Bronchial epithelial cell (primary cell): ENCODE measurements around the gene PSMG3. TPM values are rescaled to one million over a fixed set of nuclear protein-coding genes. Genes with fewer than 3 reads are reported as not detected.

Source experiments
- DNase-seq: peaks from one replicate; pipeline ENCODE4 v3.0.0-alpha.2; 2010; ENCODE audit warnings: low read depth
- FAIRE-seq: peaks from 2 replicates; lab custom pipeline; 2011; peaks lifted over from hg19 to GRCh38; lab: Jason Lieb, UNC
- H3K27me3 ChIP-seq: 2 replicates; pipeline ENCODE4 v1.5.1; 2011; ENCODE audit warnings: low read length; ENCODE audit not compliant: control insufficient read depth, insufficient read depth
- H3K36me3 ChIP-seq: 2 replicates; pipeline ENCODE4 v1.5.1; 2011; ENCODE audit warnings: low read length; ENCODE audit not compliant: control insufficient read depth, insufficient read depth
- H3K4me3 ChIP-seq: 2 replicates; pipeline ENCODE4 v1.5.1; 2011; ENCODE audit warnings: mild to moderate bottlenecking, low read depth, low read length, control low read depth
- total RNA-seq: library from RNA; depleted of rRNA; stranded (reverse); fragments of >200 nt; gene quantifications from 2 replicates; pipeline ENCODE4 v1.2.1, GENCODE V29; 2014
- TF ChIP-seq, protein P1 (sequence below): IDR thresholded peaks from 2 replicates; pipeline ENCODE4 v1.5.1; 2011; ENCODE audit warnings: mild to moderate bottlenecking, moderate library complexity, low read length, control low read depth, inconsistent platforms; ENCODE audit not compliant: insufficient read depth, severe bottlenecking

The PSMG3 gene
- total RNA-seq, 1 donor from 2014 or later = 50.8 TPM

DNA sequence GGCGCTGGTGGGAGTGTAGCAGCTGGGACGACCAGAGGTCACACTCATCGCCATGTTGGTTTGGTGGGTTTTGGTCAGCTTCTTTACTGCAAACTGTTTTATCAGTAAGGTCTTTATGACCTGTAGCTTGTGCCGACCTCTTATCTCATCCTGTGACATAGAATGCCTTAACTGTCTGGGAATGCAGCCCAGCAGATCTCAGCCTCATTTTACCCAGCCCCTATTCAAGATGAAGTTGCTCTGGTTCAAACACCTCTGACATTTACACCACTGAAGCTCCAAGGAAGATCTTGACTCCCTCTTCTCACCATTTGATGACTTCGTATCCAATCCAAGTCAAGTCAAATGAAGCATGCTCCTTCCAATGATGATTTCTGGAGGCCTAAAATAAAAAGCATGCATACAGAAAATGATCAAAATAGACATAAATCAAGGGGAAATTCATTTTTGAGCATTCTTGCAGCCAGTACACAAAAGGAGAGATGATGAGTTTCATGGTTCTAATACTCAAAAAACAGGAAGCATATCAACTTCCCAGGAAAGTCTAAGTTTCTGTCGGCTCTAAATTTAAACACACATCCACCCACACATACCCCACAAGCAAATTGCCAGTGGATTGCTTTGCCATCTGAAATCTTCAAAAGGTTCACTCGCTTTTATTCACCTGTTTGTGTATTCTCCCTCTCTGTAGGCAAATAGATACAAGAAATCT lies 2.4 kb upstream of the PSMG3 start:
- no peaks in the 10 kb centered on the region for H3K27me3 ChIP-seq
- peaks cover 2% of the 10 kb centered on the region for H3K36me3 ChIP-seq
- no peak overlapping the region for H3K4me3 ChIP-seq
- FAIRE-seq (no peak), DNase-seq (no peak)
- TF ChIP-seq, protein P1, sequence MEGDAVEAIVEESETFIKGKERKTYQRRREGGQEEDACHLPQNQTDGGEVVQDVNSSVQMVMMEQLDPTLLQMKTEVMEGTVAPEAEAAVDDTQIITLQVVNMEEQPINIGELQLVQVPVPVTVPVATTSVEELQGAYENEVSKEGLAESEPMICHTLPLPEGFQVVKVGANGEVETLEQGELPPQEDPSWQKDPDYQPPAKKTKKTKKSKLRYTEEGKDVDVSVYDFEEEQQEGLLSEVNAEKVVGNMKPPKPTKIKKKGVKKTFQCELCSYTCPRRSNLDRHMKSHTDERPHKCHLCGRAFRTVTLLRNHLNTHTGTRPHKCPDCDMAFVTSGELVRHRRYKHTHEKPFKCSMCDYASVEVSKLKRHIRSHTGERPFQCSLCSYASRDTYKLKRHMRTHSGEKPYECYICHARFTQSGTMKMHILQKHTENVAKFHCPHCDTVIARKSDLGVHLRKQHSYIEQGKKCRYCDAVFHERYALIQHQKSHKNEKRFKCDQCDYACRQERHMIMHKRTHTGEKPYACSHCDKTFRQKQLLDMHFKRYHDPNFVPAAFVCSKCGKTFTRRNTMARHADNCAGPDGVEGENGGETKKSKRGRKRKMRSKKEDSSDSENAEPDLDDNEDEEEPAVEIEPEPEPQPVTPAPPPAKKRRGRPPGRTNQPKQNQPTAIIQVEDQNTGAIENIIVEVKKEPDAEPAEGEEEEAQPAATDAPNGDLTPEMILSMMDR = no peak

GRCh38 chr7:1569440-1569832 lies 396 bp downstream of the PSMG3 start:
- FAIRE-seq (no peak), DNase-seq (no peak)
- no peaks in the 10 kb centered on the region for H3K27me3 ChIP-seq
- H3K36me3 ChIP-seq = peaks cover 2% of the 10 kb centered on the region
- TF ChIP-seq, protein P1 = no peak
- H3K4me3 ChIP-seq = peak overlapping the region; percentile 94

DNA sequence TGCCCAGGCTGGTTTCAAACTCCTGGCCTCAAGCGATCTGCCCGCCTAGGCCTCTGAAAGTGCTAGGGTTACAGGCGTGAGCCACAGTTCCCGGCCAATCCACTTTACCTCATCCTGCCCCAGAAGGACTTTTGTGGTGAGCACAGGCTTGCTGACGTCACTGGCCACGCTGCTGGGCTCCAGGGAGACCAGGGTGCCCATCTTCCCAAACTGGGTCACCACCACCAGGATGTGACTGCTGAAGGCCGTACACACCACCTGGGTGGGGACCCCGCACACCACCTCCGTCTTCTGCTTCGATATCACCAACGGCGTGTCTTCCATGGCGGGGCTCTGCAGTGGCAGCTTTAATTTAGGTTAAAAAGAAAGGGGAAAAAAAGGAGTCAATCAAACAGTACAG lies 816 bp downstream of the PSMG3 start:
- TF ChIP-seq, protein P1 = no peak
- H3K36me3 ChIP-seq = peaks cover 2% of the 10 kb centered on the region
- FAIRE-seq (no peak), DNase-seq (no peak)
- H3K27me3 ChIP-seq = no peaks in the 10 kb centered on the region
- H3K4me3 ChIP-seq = peak overlapping the region; percentile 94

GRCh38 chr7:1567896-1568510 lies 1.8 kb downstream of the PSMG3 start:
- no peak for FAIRE-seq

GRCh38 chr7:1567049-1567771 lies 2.6 kb downstream of the PSMG3 start:
- Histone ChIP-seq H3K36me3 (peaks cover 2% of the 10 kb centered on the region), H3K4me3 (no peak overlapping the region), H3K27me3 (no peaks in the 10 kb centered on the region)
- peak; percentile 56 for DNase-seq
- FAIRE-seq = no peak
- TF ChIP-seq, protein P1 = no peak

More at GRCh38 chr7:1567896-1568510, 1.8 kb downstream of the PSMG3 start:
- DNase-seq = peak; percentile 30
- Histone ChIP-seq H3K4me3 (no peak overlapping the region), H3K27me3 (no peaks in the 10 kb centered on the region), H3K36me3 (peaks cover 2% of the 10 kb centered on the region)
- TF ChIP-seq, protein P1 = no peak
